ENCODE measurements around the gene NUP210L.

- no peak for TF ChIP-seq CTCF (IDR thresholded peaks at IDR 0.05)
- no peak for TF ChIP-seq POLR2A (IDR thresholded peaks at IDR 0.05)
These were observed 210.1 kb downstream of the NUP210L start for GRCh38 chr1:153944827-153945117.

Data from thyroid gland (tissue), 4 donors.